Measurements from ENCODE around the gene AGPAT2. TPM values are rescaled to one million over a fixed set of nuclear protein-coding genes. Genes with fewer than 3 reads are reported as not detected.
"Not testable (repeated sequence)": the region's sequence is repeated elsewhere in the genome, so short reads cannot be mapped to it uniquely, and the experiment has no call there.

The AGPAT2 gene
- polyA plus RNA-seq, 1 of the 3 experiments (the other 2 are of a cell fraction): 46.8 TPM

- Histone ChIP-seq H2AFZ (ENCODE audit: low read depth) (0 out of 2 replicates have a peak within 1 kb of the TSS, but pooled peaks have one; percentile 46), H3K27ac (ENCODE audit: low read depth in 2 of 2, low read length in 1 of 2) (peak within 1 kb of the TSS in 1 of 2 experiments; percentile 71; a peak in 2 of 4 replicates), H3K4me3 (ENCODE audit: low read depth in 2 of 2, low read length in 1 of 2) (peak within 1 kb of the TSS; percentile 61 to 69), H3K36me3 (replicated peaks in 1 of 2; ENCODE audit: control insufficient read depth in 1 of 2, insufficient read depth in 2 of 2, low read length in 1 of 2) (no peaks in the 10 kb centered on the region), H4K20me1 (ENCODE audit: insufficient read depth) (no peaks in the 10 kb centered on the region), H3K9ac (peak within 1 kb of the TSS; percentile 67), H3K4me2 (peak within 1 kb of the TSS; percentile 90), H3F3A (replicated peaks; ENCODE audit: insufficient read depth) (peaks cover 17% of the 10 kb centered on the region), H3K9me3 (no peaks in the 10 kb centered on the region), H3K4me1 (ENCODE audit: control insufficient read depth in 1 of 2, insufficient read depth in 2 of 2, low read depth in 1 of 2, low read length in 1 of 2) (peaks cover 4 to 18% of the 10 kb centered on the region in 2 experiments; a peak in 1 of 4 replicates), H3K79me2 (ENCODE audit: insufficient read depth) (no peaks in the 10 kb centered on the region), H3K9me2 (no peaks in the 10 kb centered on the region), H3K27me3 (ENCODE audit: insufficient read depth) (no peaks in the 10 kb centered on the region)
- ChIA-PET POLR2A (interaction anchor here (1.0 to 4.2 kb wide), 2 partner anchors 16 to 17 kb away, joined by 3 to 51 read pairs; no protein-coding TSS in a partner anchor), CTCF (interaction anchor here (0.9 to 8.4 kb wide), 5 partner anchors 16 to 227 kb away, joined by 3 to 99 read pairs (median 6); partner anchors contain the start of gene LCN8)
- DNase-seq: peak; percentile 100
- 7% methylated on average over 29 of the region's 119 CpGs for WGBS (ENCODE audit: low lambda C conversion rate)
- TF ChIP-seq TAF1 (IDR thresholded peaks at IDR 0.05; ENCODE audit: borderline replicate concordance, low read depth, low read length) (no peak), RAD21 (IDR thresholded peaks at IDR 0.05; ENCODE audit: low read length) (no peak), NFIC (IDR thresholded peaks at IDR 0.05; ENCODE audit: borderline replicate concordance) (no peak), USF1 (IDR thresholded peaks at IDR 0.05; ENCODE audit: borderline replicate concordance, low read depth) (no peak), ELF1 (IDR thresholded peaks at IDR 0.05) (no peak)
Observed at GRCh38 chr9:136711751-136712689, 24.8 kb upstream of the AGPAT2 start, which contains the start of gene DIPK1B. Gene DIPK1B (plus strand): TSS chr9:136712572. CDS start chr9:136712666, 94 bp downstream.

GRCh38 chr9:136711219-136711648 is 24.0 kb upstream of the AGPAT2 start:
- TF ChIP-seq JUND (IDR thresholded peaks at IDR 0.05) (peak; percentile 66), TCF12 (IDR thresholded peaks at IDR 0.05) (peak; percentile 22; the same call in 1 of the 2 replicates), FOSL2 (IDR thresholded peaks at IDR 0.05; ENCODE audit: borderline replicate concordance, low read depth) (peak; percentile 80), NFIC (IDR thresholded peaks at IDR 0.05; ENCODE audit: borderline replicate concordance) (peak; percentile 70)
- H3K27ac ChIP-seq (ENCODE audit: low read depth in 2 of 2, low read length in 1 of 2); H3K9ac ChIP-seq; H3K9me3 ChIP-seq; H3K79me2 ChIP-seq (ENCODE audit: insufficient read depth); H2AFZ ChIP-seq (ENCODE audit: low read depth); H3K27me3 ChIP-seq (ENCODE audit: insufficient read depth); H3K4me3 ChIP-seq (ENCODE audit: low read depth in 2 of 2, low read length in 1 of 2); H3K4me2 ChIP-seq; DNase-seq; H3K9me2 ChIP-seq; H3K36me3 ChIP-seq (replicated peaks in 1 of 2; ENCODE audit: control insufficient read depth in 1 of 2, insufficient read depth in 2 of 2, low read length in 1 of 2); H4K20me1 ChIP-seq (ENCODE audit: insufficient read depth): not testable (repeated sequence)
- peaks cover 4 to 18% of the 10 kb centered on the region in 2 experiments; a peak in 1 of 4 replicates for H3K4me1 ChIP-seq (ENCODE audit: control insufficient read depth in 1 of 2, insufficient read depth in 2 of 2, low read depth in 1 of 2, low read length in 1 of 2)
- CTCF ChIA-PET: interaction anchor here (0.9 to 8.4 kb wide), 4 partner anchors 17 to 226 kb away, joined by 3 to 99 read pairs (median 5); no protein-coding TSS in a partner anchor
- POLR2A ChIA-PET: interaction anchor here (1.0 kb wide), 1 partner anchor 17 kb away, joined by 3 read pairs; no protein-coding TSS in a partner anchor
- H3F3A ChIP-seq (replicated peaks; ENCODE audit: insufficient read depth): peaks cover 17% of the 10 kb centered on the region
- 43% methylated on average over 4 of the region's 4 CpGs for WGBS (ENCODE audit: low lambda C conversion rate)

- no peaks in the 10 kb centered on the region for H3K9me2 ChIP-seq
- no peaks in the 10 kb centered on the region for H3K9me3 ChIP-seq
- H3K27ac ChIP-seq (ENCODE audit: low read depth in 2 of 2, low read length in 1 of 2): no peak overlapping the region
- no peak overlapping the region for H3K4me3 ChIP-seq (ENCODE audit: low read depth in 2 of 2, low read length in 1 of 2)
- no peak overlapping the region for H3K4me2 ChIP-seq
- H3K9ac ChIP-seq: no peak overlapping the region
- DNase-seq: no peak
- no peak overlapping the region for H2AFZ ChIP-seq (ENCODE audit: low read depth)
- 75% methylated on average over 6 of the region's 7 CpGs for WGBS (ENCODE audit: low lambda C conversion rate)
- H3K36me3 ChIP-seq (replicated peaks in 1 of 2; ENCODE audit: control insufficient read depth in 1 of 2, insufficient read depth in 2 of 2, low read length in 1 of 2): no peaks in the 10 kb centered on the region
- H3F3A ChIP-seq (replicated peaks; ENCODE audit: insufficient read depth): peaks cover 17% of the 10 kb centered on the region
- no peaks in the 10 kb centered on the region for H4K20me1 ChIP-seq (ENCODE audit: insufficient read depth)
- H3K4me1 ChIP-seq (ENCODE audit: control insufficient read depth in 1 of 2, insufficient read depth in 2 of 2, low read depth in 1 of 2, low read length in 1 of 2): peaks cover 4 to 18% of the 10 kb centered on the region in 2 experiments; a peak in 1 of 4 replicates
- POLR2A ChIA-PET: no interaction called here
- H3K27me3 ChIP-seq (ENCODE audit: insufficient read depth): no peaks in the 10 kb centered on the region
- CTCF ChIA-PET: interaction anchor here (1.3 kb wide), 1 partner anchor 24 kb away, joined by 3 read pairs; no protein-coding TSS in a partner anchor
- H3K79me2 ChIP-seq (ENCODE audit: insufficient read depth): no peaks in the 10 kb centered on the region
- no peak for TF ChIP-seq USF2 (IDR thresholded peaks at IDR 0.05; ENCODE audit: borderline replicate concordance, low read depth, low read length)
- no peak for TF ChIP-seq JUND (IDR thresholded peaks at IDR 0.05)
- TF ChIP-seq MAX (IDR thresholded peaks at IDR 0.05; ENCODE audit: low read depth): no peak
- no peak for TF ChIP-seq MEF2A (IDR thresholded peaks at IDR 0.05; ENCODE audit: borderline replicate concordance, low read depth)
- no peak for TF ChIP-seq MXI1 (IDR thresholded peaks at IDR 0.05; ENCODE audit: low read depth, low read length)
- TF ChIP-seq RXRA (IDR thresholded peaks at IDR 0.05; ENCODE audit: borderline replicate concordance, low read depth): no peak
- no peak for TF ChIP-seq CTCF (IDR thresholded peaks at IDR 0.05)
- TF ChIP-seq RFX5 (IDR thresholded peaks at IDR 0.05; ENCODE audit: low read length): no peak
- no peak for TF ChIP-seq EP300 (IDR thresholded peaks at IDR 0.05; ENCODE audit: borderline replicate concordance in 1 of 2, low read depth in 1 of 2, low read length in 1 of 2)
Observed at GRCh38 chr9:136710543-136710942, 23.3 kb upstream of the AGPAT2 start.
